ENCODE results near the gene NEMP1. TPM values are rescaled to one million over a fixed set of nuclear protein-coding genes. Genes with fewer than 3 reads are reported as not detected.

NEMP1 gene
- polyA plus RNA-seq, 1 donor from 2014 or later: 6.8 TPM

DNA sequence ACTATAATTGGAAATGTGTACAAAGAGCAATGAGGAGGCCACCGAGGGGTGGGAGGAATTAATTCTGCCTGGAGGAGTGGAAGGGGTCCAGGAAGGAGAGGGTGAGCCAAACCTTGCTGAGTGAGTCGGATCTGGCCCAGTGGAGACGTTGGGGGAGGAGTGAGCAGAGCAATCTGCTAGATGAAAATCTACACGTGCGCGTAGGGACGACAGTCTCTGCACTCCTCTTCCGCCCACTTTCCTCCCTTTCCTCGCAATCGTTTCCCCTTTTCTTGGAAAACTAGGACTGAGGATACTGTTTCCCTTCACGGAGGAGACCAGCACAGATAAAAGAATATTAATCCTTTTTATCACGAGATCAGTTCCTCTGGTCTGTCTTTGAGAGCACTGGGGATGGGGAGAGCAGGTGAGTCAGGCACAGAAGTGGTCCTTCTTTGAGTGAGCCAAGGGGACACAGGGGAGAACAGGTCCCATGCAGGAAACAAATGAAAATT lies 7.5 kb upstream of the NEMP1 start (continued):
- no peak for TF ChIP-seq EP300 (conservative IDR thresholded peaks at IDR 0.05; ENCODE audit: poor library complexity, severe bottlenecking)

DNA sequence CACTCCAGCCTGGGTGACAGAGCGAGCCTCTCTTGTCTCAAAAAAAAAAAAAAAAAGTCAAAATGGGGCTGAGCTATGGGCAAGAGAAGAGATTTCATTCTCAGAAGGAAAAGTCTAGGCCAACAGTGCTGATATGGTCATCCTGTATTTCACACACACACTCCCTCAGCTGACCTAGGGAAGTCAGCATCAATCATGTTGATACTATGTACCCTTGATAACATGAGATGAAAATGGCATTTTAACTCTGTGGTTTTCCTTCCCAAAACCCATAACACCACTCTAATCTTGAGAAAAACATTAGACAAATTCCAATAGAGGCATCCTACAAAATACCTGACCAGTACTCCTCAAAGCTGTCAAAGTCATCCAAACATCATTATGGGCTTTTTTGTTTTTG lies 2.3 kb upstream of the NEMP1 start:
- H3K9me3 ChIP-seq (ENCODE audit: low read length): no peaks in the 10 kb centered on the region
- no peaks in the 10 kb centered on the region for H3F3A ChIP-seq (ENCODE audit: insufficient read depth, low read length, poor library complexity, severe bottlenecking)
- no peak overlapping the region for H3K27ac ChIP-seq (ENCODE audit: low read length)
- H4K20me1 ChIP-seq (ENCODE audit: insufficient read depth): no peaks in the 10 kb centered on the region
- no peaks in the 10 kb centered on the region for H3K79me2 ChIP-seq (replicated peaks; ENCODE audit: insufficient read depth, low read length)
- no peaks in the 10 kb centered on the region for H3K27me3 ChIP-seq (ENCODE audit: insufficient read depth, low read depth, low read length)
- no peak overlapping the region for H3K4me2 ChIP-seq (ENCODE audit: low read length)
- no peak overlapping the region for H2AFZ ChIP-seq (ENCODE audit: low read depth, low read length)
- H3K9me2 ChIP-seq (ENCODE audit: insufficient read depth, low read length): no peaks in the 10 kb centered on the region
- TF ChIP-seq EP300 (conservative IDR thresholded peaks at IDR 0.05; ENCODE audit: poor library complexity, severe bottlenecking) (no peak), MXI1 (conservative IDR thresholded peaks at IDR 0.05; ENCODE audit: poor library complexity, severe bottlenecking) (no peak), SMC3 (conservative IDR thresholded peaks at IDR 0.05; ENCODE audit: poor library complexity) (no peak), EZH2 (IDR thresholded peaks at IDR 0.05; ENCODE audit: borderline replicate concordance, insufficient read depth, low read length, poor library complexity, severe bottlenecking) (no peak), RAD21 (conservative IDR thresholded peaks at IDR 0.05) (no peak), POLR2AphosphoS5 (IDR thresholded peaks at IDR 0.05) (no peak), TAF1 (IDR thresholded peaks at IDR 0.05; ENCODE audit: low read depth) (no peak)
- TF ChIP-seq, protein P1, sequence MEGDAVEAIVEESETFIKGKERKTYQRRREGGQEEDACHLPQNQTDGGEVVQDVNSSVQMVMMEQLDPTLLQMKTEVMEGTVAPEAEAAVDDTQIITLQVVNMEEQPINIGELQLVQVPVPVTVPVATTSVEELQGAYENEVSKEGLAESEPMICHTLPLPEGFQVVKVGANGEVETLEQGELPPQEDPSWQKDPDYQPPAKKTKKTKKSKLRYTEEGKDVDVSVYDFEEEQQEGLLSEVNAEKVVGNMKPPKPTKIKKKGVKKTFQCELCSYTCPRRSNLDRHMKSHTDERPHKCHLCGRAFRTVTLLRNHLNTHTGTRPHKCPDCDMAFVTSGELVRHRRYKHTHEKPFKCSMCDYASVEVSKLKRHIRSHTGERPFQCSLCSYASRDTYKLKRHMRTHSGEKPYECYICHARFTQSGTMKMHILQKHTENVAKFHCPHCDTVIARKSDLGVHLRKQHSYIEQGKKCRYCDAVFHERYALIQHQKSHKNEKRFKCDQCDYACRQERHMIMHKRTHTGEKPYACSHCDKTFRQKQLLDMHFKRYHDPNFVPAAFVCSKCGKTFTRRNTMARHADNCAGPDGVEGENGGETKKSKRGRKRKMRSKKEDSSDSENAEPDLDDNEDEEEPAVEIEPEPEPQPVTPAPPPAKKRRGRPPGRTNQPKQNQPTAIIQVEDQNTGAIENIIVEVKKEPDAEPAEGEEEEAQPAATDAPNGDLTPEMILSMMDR (IDR thresholded peaks at IDR 0.05; ENCODE audit: poor library complexity, severe bottlenecking): no peak
- TF ChIP-seq, protein P2, sequence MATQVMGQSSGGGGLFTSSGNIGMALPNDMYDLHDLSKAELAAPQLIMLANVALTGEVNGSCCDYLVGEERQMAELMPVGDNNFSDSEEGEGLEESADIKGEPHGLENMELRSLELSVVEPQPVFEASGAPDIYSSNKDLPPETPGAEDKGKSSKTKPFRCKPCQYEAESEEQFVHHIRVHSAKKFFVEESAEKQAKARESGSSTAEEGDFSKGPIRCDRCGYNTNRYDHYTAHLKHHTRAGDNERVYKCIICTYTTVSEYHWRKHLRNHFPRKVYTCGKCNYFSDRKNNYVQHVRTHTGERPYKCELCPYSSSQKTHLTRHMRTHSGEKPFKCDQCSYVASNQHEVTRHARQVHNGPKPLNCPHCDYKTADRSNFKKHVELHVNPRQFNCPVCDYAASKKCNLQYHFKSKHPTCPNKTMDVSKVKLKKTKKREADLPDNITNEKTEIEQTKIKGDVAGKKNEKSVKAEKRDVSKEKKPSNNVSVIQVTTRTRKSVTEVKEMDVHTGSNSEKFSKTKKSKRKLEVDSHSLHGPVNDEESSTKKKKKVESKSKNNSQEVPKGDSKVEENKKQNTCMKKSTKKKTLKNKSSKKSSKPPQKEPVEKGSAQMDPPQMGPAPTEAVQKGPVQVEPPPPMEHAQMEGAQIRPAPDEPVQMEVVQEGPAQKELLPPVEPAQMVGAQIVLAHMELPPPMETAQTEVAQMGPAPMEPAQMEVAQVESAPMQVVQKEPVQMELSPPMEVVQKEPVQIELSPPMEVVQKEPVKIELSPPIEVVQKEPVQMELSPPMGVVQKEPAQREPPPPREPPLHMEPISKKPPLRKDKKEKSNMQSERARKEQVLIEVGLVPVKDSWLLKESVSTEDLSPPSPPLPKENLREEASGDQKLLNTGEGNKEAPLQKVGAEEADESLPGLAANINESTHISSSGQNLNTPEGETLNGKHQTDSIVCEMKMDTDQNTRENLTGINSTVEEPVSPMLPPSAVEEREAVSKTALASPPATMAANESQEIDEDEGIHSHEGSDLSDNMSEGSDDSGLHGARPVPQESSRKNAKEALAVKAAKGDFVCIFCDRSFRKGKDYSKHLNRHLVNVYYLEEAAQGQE (IDR thresholded peaks at IDR 0.05; ENCODE audit: borderline replicate concordance): no peak
- no peak overlapping the region for H3K9ac ChIP-seq (ENCODE audit: low read length)
- H3K36me3 ChIP-seq (ENCODE audit: insufficient read depth, low read length): no peaks in the 10 kb centered on the region
- H3K4me3 ChIP-seq (ENCODE audit: low read length): no peak overlapping the region

DNA sequence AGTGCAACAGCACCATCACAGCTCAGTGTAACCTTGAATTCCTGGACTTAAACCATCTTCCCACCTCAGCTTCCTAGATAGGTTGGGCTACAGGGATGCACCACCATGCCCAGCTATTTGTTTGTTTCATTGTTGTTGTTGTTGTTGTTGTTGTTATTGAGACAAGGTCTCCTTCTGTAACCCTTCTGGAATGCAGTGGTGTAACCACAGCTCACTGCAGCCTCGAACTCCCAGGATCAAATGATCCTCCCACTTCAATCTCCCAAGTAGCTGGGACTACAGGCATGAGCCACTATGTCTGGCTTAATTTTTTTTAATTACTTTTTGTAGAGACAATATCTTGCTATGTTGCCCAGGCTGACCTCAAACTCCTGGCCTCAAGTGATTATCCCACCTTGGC lies 1.2 kb upstream of the NEMP1 start:
- TF ChIP-seq POLR2AphosphoS5 (IDR thresholded peaks at IDR 0.05) (no peak), EZH2 (IDR thresholded peaks at IDR 0.05; ENCODE audit: borderline replicate concordance, insufficient read depth, low read length, poor library complexity, severe bottlenecking) (no peak), TAF1 (IDR thresholded peaks at IDR 0.05; ENCODE audit: low read depth) (no peak), SMC3 (conservative IDR thresholded peaks at IDR 0.05; ENCODE audit: poor library complexity) (no peak), MXI1 (conservative IDR thresholded peaks at IDR 0.05; ENCODE audit: poor library complexity, severe bottlenecking) (no peak), EP300 (conservative IDR thresholded peaks at IDR 0.05; ENCODE audit: poor library complexity, severe bottlenecking) (no peak), RAD21 (conservative IDR thresholded peaks at IDR 0.05) (no peak)
- TF ChIP-seq, protein P1 (IDR thresholded peaks at IDR 0.05; ENCODE audit: poor library complexity, severe bottlenecking): no peak
- TF ChIP-seq, protein P2 (IDR thresholded peaks at IDR 0.05; ENCODE audit: borderline replicate concordance): no peak
- no peak overlapping the region for H3K9ac ChIP-seq (ENCODE audit: low read length)
- H3K4me3 ChIP-seq (ENCODE audit: low read length): no peak overlapping the region
- H3K9me2 ChIP-seq (ENCODE audit: insufficient read depth, low read length): no peaks in the 10 kb centered on the region
- H2AFZ ChIP-seq (ENCODE audit: low read depth, low read length): no peak overlapping the region
- no peaks in the 10 kb centered on the region for H3F3A ChIP-seq (ENCODE audit: insufficient read depth, low read length, poor library complexity, severe bottlenecking)
- no peak overlapping the region for H3K4me2 ChIP-seq (ENCODE audit: low read length)
- no peaks in the 10 kb centered on the region for H3K9me3 ChIP-seq (ENCODE audit: low read length)
- H3K79me2 ChIP-seq (replicated peaks; ENCODE audit: insufficient read depth, low read length): no peaks in the 10 kb centered on the region
- no peaks in the 10 kb centered on the region for H3K36me3 ChIP-seq (ENCODE audit: insufficient read depth, low read length)
- H4K20me1 ChIP-seq (ENCODE audit: insufficient read depth): no peaks in the 10 kb centered on the region
- no peak overlapping the region for H3K27ac ChIP-seq (ENCODE audit: low read length)
- no peaks in the 10 kb centered on the region for H3K27me3 ChIP-seq (ENCODE audit: insufficient read depth, low read depth, low read length)
